ENCODE measurements around the gene PIGS. TPM values are rescaled to one million over a fixed set of nuclear protein-coding genes. Genes with fewer than 3 reads are reported as not detected.
A peak's percentile ranks its signal among the peaks of the same experiment; 100 is the strongest.

PIGS gene
- polyA plus RNA-seq, 3 donors: 59.4 to 87.5 (median 84.9) TPM

GRCh38 chr17:28506763-28507487 is 64.4 kb downstream of the PIGS start:
- Histone ChIP-seq H3K79me2 (ENCODE audit: insufficient read depth, low read length) (no peaks in the 10 kb centered on the region), H4K20me1 (ENCODE audit: insufficient read depth, low read length) (no peaks in the 10 kb centered on the region), H3K36me3 (replicated peaks in 1 of 2; ENCODE audit: control insufficient read depth in 1 of 2, insufficient read depth in 2 of 2, low read length in 2 of 2) (no peaks in the 10 kb centered on the region), H3K9me3 (replicated peaks in 1 of 2; ENCODE audit: control insufficient read depth in 1 of 2, insufficient read depth in 1 of 2, low read length in 2 of 2) (no peaks in the 10 kb centered on the region), H3K27me3 (ENCODE audit: control insufficient read depth in 2 of 2, insufficient read depth in 2 of 2, low read length in 2 of 2) (no peaks in the 10 kb centered on the region), H3K4me2 (replicated peaks; ENCODE audit: extremely low read depth, low read length, poor library complexity, severe bottlenecking) (no peak overlapping the region), H3K9ac (ENCODE audit: insufficient read depth, low read length, poor library complexity, severe bottlenecking) (no peak overlapping the region), H2AFZ (ENCODE audit: insufficient read depth, low read depth, low read length, poor library complexity, severe bottlenecking) (no peak overlapping the region), H3K4me1 (ENCODE audit: control insufficient read depth in 1 of 2, insufficient read depth in 2 of 2, low read length in 2 of 2) (peaks cover 11 to 13% of the 10 kb centered on the region in 2 donors), H3K27ac (ENCODE audit: low read depth in 1 of 2, low read length in 2 of 2) (no peak overlapping the region), H3K4me3 (replicated peaks in 1 of 3; ENCODE audit: low read depth in 2 of 3, low read length in 3 of 3) (no peak overlapping the region)
- Mint-ChIP-seq H3K9me3 (no peaks in the 10 kb centered on the region), H3K27me3 (ENCODE audit: low read depth in 3 of 3) (peaks cover 2 to 19% (median 10%) of the 10 kb centered on the region in 3 donors), H3K36me3 (no peaks in the 10 kb centered on the region), H3K4me3 (no peak overlapping the region), H3K4me1 (peaks cover 12% of the 10 kb centered on the region), H3K27ac (peak overlapping the region in 1 of 7 donors; percentile 55)
- DNase-seq: no peak
- 100% methylated on average over 2 of the region's 14 CpGs for WGBS (ENCODE audit: insufficient coverage)
- TF ChIP-seq, protein P1, sequence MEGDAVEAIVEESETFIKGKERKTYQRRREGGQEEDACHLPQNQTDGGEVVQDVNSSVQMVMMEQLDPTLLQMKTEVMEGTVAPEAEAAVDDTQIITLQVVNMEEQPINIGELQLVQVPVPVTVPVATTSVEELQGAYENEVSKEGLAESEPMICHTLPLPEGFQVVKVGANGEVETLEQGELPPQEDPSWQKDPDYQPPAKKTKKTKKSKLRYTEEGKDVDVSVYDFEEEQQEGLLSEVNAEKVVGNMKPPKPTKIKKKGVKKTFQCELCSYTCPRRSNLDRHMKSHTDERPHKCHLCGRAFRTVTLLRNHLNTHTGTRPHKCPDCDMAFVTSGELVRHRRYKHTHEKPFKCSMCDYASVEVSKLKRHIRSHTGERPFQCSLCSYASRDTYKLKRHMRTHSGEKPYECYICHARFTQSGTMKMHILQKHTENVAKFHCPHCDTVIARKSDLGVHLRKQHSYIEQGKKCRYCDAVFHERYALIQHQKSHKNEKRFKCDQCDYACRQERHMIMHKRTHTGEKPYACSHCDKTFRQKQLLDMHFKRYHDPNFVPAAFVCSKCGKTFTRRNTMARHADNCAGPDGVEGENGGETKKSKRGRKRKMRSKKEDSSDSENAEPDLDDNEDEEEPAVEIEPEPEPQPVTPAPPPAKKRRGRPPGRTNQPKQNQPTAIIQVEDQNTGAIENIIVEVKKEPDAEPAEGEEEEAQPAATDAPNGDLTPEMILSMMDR (IDR thresholded peaks at IDR 0.05): no peak
- intact Hi-C loops (cut with micrococcal nuclease): no loop called here

GRCh38 chr17:28505986-28506665 is 65.2 kb downstream of the PIGS start, which contains the start of gene FOXN1:
TSS of gene FOXN1 (plus strand) at chr17:28506348. CDS start at chr17:28523970, 17,622 bp downstream.
- H3K9ac ChIP-seq (ENCODE audit: insufficient read depth, low read length, poor library complexity, severe bottlenecking): no peak within 1 kb of the TSS
- no peaks in the 10 kb centered on the region for H3K9me3 ChIP-seq (replicated peaks in 1 of 2; ENCODE audit: control insufficient read depth in 1 of 2, insufficient read depth in 1 of 2, low read length in 2 of 2)
- Mint-ChIP-seq H3K4me3 (no peak within 1 kb of the TSS), H3K27ac (peak within 1 kb of the TSS in 1 of 7 donors; percentile 55), H3K36me3 (no peaks in the 10 kb centered on the region), H3K4me1 (peaks cover 12% of the 10 kb centered on the region), H3K9me3 (no peaks in the 10 kb centered on the region), H3K27me3 (ENCODE audit: low read depth in 3 of 3) (peaks cover 2 to 19% (median 8%) of the 10 kb centered on the region in 3 donors)
- H3K4me2 ChIP-seq (replicated peaks; ENCODE audit: extremely low read depth, low read length, poor library complexity, severe bottlenecking): no peak within 1 kb of the TSS
- H3K4me3 ChIP-seq (replicated peaks in 1 of 3; ENCODE audit: low read depth in 2 of 3, low read length in 3 of 3): no peak within 1 kb of the TSS
- 95% methylated on average over 21 of the region's 28 CpGs for WGBS (ENCODE audit: insufficient coverage)
- H3K4me1 ChIP-seq (ENCODE audit: control insufficient read depth in 1 of 2, insufficient read depth in 2 of 2, low read length in 2 of 2): peaks cover 11 to 13% of the 10 kb centered on the region in 2 donors
- TF ChIP-seq, protein P1 (IDR thresholded peaks at IDR 0.05): no peak
- no peaks in the 10 kb centered on the region for H3K36me3 ChIP-seq (replicated peaks in 1 of 2; ENCODE audit: control insufficient read depth in 1 of 2, insufficient read depth in 2 of 2, low read length in 2 of 2)
- H3K79me2 ChIP-seq (ENCODE audit: insufficient read depth, low read length): no peaks in the 10 kb centered on the region
- H3K27me3 ChIP-seq (ENCODE audit: control insufficient read depth in 2 of 2, insufficient read depth in 2 of 2, low read length in 2 of 2): no peaks in the 10 kb centered on the region
- intact Hi-C loops (cut with micrococcal nuclease): no loop called here
- no peak within 1 kb of the TSS for H3K27ac ChIP-seq (ENCODE audit: low read depth in 1 of 2, low read length in 2 of 2)
- no peak within 1 kb of the TSS for H2AFZ ChIP-seq (ENCODE audit: insufficient read depth, low read depth, low read length, poor library complexity, severe bottlenecking)
- DNase-seq: no peak
- no peaks in the 10 kb centered on the region for H4K20me1 ChIP-seq (ENCODE audit: insufficient read depth, low read length)

Measured in CD14-positive monocyte (primary cell).